Measurements from ENCODE around the gene ZNF217. TPM values are rescaled to one million over a fixed set of nuclear protein-coding genes. Genes with fewer than 3 reads are reported as not detected.
"Not testable (repeated sequence)": the region's sequence is repeated elsewhere in the genome, so short reads cannot be mapped to it uniquely, and the experiment has no call there.

The ZNF217 gene
- total and polyA plus RNA-seq, 9 of the 15 experiments (the other 6 are each of a cell fraction or from before 2014, with no cell fraction given): 3.0 to 41.8 (median 16.8) TPM

GRCh38 chr20:53592454-53592991, 1.1 kb downstream of the ZNF217 start (continued):
- peak in 1 of 3 experiments; percentile 74; a peak in 1 of 6 replicates for TF ChIP-seq ZBTB11 (CRISPR knock-in tag; IDR thresholded peaks at IDR 0.05)

GRCh38 chr20:53591941-53592441, 1.6 kb downstream of the ZNF217 start:
- H4K20me1 ChIP-seq (replicated peaks; ENCODE audit: control insufficient read depth, insufficient read depth, low read length); H2AFZ ChIP-seq (ENCODE audit: low read depth, low read length); H3K4me1 ChIP-seq (replicated peaks in 1 of 2; ENCODE audit: control insufficient read depth in 2 of 2, insufficient read depth in 2 of 2, low read length in 2 of 2); in situ Hi-C loops (cut with MboI); ATAC-seq; H3K9me1 ChIP-seq (ENCODE audit: control insufficient read depth, insufficient read depth, low read length); CTCF ChIA-PET (ENCODE audit: low intra/inter-chr PET ratio); H3K27me3 ChIP-seq (ENCODE audit: control insufficient read depth in 2 of 2, insufficient read depth in 2 of 2, low read length in 2 of 2); H3K36me3 ChIP-seq (ENCODE audit: control insufficient read depth, insufficient read depth, low read length); H3K9me3 ChIP-seq (replicated peaks; ENCODE audit: control insufficient read depth, insufficient read depth, low read depth, low read length): not testable (repeated sequence)
- Histone ChIP-seq H3K79me2 (ENCODE audit: control insufficient read depth, insufficient read depth, low read length) (peaks cover 82% of the 10 kb centered on the region), H3K27ac (ENCODE audit: extremely low read depth, low read depth, low read length) (peak overlapping the region; percentile 93), H3K9ac (ENCODE audit: insufficient read depth in 1 of 2, low read depth in 2 of 2, low read length in 2 of 2) (peak overlapping the region; percentile 90 to 96), H3K4me3 (peak overlapping the region; percentile 90), H3K4me2 (ENCODE audit: insufficient read depth, low read length) (peak overlapping the region; percentile 81)
- WGBS (ENCODE audit: insufficient coverage, low coverage, missing lambda C conversion rate): 0% methylated on average over 8 of the region's 9 CpGs
- peak in 1 of 4 experiments; percentile 2 for DNase-seq (ENCODE audit: extremely low read depth in 1 of 4, low spot score in 3 of 4)
- intact Hi-C loops (cut with micrococcal nuclease): loop anchor here (2.0 to 5.0 kb wide), 3 partner anchors 13 to 345 kb away; no protein-coding TSS in a partner anchor
- BruUV-seq (replicated peaks): TSS peak; percentile 25
- peak; percentile 67 for FAIRE-seq
- POLR2A ChIA-PET: interaction anchor here (0.6 to 0.7 kb wide), 4 partner anchors 13 to 325 kb away, joined by 3 to 4 read pairs (median 3); no protein-coding TSS in a partner anchor
- TF ChIP-seq MLLT1 (IDR thresholded peaks at IDR 0.05) (peak in 1 of 2 experiments; percentile 80; a peak in 2 of 4 replicates), VEZF1 (CRISPR knock-in tag; IDR thresholded peaks at IDR 0.05) (peak; percentile 6; the same call in 1 of the 2 replicates), ZBTB11 (CRISPR knock-in tag; IDR thresholded peaks at IDR 0.05) (peak in 1 of 3 experiments; percentile 96; a peak in 2 of 6 replicates), POLR2B (IDR thresholded peaks at IDR 0.05; ENCODE audit: low read depth, partially characterized antibody) (peak; percentile 17), EWSR1 (IDR thresholded peaks at IDR 0.05; ENCODE audit: borderline replicate concordance, low read depth, partially characterized antibody) (peak; percentile 77)
